AG10803 (cell line): ENCODE measurements around the gene CNTNAP4.

Experiments used
- DNase-seq: peaks from one replicate; pipeline ENCODE4 v3.0.0; 2010; ENCODE audit warnings: low read depth
- H3K4me3 ChIP-seq: 2 replicates; pipeline ENCODE4 v1.5.1; 2011; ENCODE audit warnings: mild to moderate bottlenecking, low read length, control low read depth
- TF ChIP-seq, protein P1 (sequence below): conservative IDR thresholded peaks from 2 replicates; pipeline ENCODE4 v1.5.1; 2011; ENCODE audit warnings: mild to moderate bottlenecking, low read length, control low read depth, inconsistent platforms

CNTNAP4 gene

GRCh38 chr16:76370344-76370743 is 93.1 kb downstream of the CNTNAP4 start:
- DNase-seq, result no peak
- TF ChIP-seq, protein P1, sequence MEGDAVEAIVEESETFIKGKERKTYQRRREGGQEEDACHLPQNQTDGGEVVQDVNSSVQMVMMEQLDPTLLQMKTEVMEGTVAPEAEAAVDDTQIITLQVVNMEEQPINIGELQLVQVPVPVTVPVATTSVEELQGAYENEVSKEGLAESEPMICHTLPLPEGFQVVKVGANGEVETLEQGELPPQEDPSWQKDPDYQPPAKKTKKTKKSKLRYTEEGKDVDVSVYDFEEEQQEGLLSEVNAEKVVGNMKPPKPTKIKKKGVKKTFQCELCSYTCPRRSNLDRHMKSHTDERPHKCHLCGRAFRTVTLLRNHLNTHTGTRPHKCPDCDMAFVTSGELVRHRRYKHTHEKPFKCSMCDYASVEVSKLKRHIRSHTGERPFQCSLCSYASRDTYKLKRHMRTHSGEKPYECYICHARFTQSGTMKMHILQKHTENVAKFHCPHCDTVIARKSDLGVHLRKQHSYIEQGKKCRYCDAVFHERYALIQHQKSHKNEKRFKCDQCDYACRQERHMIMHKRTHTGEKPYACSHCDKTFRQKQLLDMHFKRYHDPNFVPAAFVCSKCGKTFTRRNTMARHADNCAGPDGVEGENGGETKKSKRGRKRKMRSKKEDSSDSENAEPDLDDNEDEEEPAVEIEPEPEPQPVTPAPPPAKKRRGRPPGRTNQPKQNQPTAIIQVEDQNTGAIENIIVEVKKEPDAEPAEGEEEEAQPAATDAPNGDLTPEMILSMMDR, result no peak
- no peak overlapping the region for H3K4me3 ChIP-seq

GRCh38 chr16:76371441-76371840 is 94.2 kb downstream of the CNTNAP4 start:
- no peak for DNase-seq
- no peak overlapping the region for H3K4me3 ChIP-seq
- TF ChIP-seq, protein P1, result no peak

DNA sequence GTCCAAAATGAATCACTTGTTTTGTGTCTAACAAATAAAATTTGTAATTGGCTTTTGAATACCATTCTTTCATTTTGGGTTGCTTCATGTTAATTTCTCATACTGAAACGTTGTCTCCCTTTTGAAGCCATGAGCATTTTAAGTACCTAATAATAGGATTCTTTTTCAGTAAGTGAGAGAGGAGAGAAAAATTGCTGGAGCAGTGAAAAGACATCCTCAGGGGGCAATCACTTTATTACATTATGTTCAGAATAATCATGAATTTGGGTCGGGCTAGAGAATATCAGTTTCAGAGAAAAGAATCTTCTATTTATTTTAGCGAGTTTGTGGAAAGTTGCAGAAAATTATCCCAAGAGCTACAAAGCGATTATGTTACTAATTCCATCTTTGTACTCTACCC is 96.8 kb downstream of the CNTNAP4 start:
- TF ChIP-seq, protein P1, result no peak
- no peak overlapping the region for H3K4me3 ChIP-seq

DNA sequence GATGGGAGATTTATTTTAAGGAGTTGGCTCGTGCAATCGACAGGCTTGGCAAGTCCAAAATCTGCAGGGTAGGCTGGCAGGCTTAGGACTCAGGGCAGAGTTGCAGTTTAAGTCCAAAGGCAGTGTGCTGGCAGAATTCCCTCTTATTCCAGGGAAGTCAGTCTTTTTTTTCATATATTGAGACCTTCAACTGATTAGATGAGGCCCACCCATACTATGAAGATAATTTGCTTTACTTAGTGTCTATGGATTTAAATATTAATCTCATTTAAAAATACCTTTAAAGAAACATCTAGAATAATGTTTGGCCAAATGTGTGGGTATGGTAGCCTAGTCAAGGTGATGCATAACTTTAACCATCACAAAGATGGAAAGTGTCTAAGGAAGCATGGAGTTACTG is 99.8 kb downstream of the CNTNAP4 start:
- TF ChIP-seq, protein P1, result no peak
- DNase-seq, result no peak
- no peak overlapping the region for H3K4me3 ChIP-seq

More for the DNA sequence above, 96.8 kb downstream of the CNTNAP4 start:
- no peak for DNase-seq

DNA sequence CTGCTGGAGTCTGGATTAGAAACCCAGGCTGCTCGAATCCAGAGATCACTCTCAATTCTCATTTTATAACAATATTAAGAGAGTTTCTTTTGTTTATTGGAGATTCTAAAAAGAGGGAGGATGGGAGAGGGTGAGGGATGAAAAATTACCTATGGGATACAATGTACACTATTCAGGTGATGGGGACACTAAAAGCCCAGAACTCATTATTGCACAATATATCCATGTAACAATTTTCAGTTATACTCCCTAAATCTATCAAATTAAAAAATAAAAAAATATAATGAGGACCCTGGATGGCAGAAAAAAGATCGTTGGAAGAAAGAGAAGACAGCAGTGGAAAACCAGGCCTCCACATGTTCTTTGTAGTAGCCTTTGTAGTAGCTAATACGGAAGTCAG is 100.8 kb downstream of the CNTNAP4 start:
- no peak overlapping the region for H3K4me3 ChIP-seq
- TF ChIP-seq, protein P1, result no peak
- DNase-seq, result no peak

DNA sequence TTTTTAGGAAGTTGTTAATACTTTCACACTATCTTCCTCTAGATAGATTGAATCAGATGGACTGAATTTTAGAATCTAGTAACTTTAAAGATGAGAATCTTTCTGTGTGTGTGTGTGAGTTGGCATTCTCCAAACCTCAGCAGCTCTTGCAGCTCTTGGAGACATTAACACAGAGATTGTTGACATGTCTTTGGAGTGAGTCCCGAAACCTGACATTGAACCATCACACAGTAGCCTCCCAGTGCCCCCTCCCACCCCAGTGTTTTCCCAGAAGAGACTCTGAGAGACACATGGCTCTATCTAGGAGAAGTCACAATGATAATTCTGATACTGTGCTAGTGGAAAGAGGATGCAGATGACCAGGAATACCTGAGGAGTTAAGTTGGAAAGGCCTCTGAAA is 103.9 kb downstream of the CNTNAP4 start:
- no peak for DNase-seq
- H3K4me3 ChIP-seq, result no peak overlapping the region
- TF ChIP-seq, protein P1, result no peak

DNA sequence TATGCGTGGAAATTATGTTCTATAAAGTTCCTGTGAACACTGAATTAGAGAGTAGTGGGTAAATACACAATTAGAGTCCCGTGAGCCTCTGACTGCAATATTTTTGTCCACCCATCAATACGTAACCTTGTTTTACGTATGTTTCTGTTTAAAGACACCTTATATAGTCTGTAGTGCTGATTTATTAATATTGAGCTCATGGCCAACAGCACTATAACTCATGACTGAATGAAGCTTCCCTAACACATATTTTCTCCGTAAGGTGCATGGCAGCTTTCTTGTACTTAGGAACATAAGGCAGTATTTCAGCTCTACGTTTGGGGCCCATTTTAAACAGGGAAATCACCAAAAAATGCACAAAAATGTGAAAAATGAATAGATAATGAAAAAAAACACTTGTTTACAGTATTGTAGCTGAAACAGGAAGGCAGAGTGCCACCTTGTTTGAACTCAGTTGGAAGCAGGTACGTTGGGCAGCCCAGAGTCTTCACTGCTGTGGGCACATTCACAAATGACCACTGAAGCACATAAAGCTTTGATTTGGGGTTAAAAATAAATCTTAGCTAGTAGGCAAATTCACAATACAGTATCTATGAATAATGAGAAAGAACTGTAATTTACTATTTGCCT is 108.5 kb downstream of the CNTNAP4 start:
- TF ChIP-seq, protein P1, result no peak
- no peak for DNase-seq
- H3K4me3 ChIP-seq, result no peak overlapping the region
